Measurements from ENCODE around the gene CAMK1. TPM values are rescaled to one million over a fixed set of nuclear protein-coding genes. Genes with fewer than 3 reads are reported as not detected.

CAMK1 gene
- total and polyA plus RNA-seq, 9 of the 15 experiments (the other 6 are each of a cell fraction or from before 2014, with no cell fraction given): 0.23 to 10.7 (median 6.0) TPM

- no peak for TF ChIP-seq E2F8 (IDR thresholded peaks at IDR 0.05; ENCODE audit: low read depth, partially characterized antibody)
- TF ChIP-seq RBM22 (IDR thresholded peaks at IDR 0.05; ENCODE audit: low read depth, low read length, poor library complexity, severe bottlenecking): no peak
- 0 out of 2 replicates have a peak, but pooled peaks have one; percentile 28 for TF ChIP-seq RB1 (IDR thresholded peaks at IDR 0.05; ENCODE audit: low read depth)
- TF ChIP-seq, protein P1, sequence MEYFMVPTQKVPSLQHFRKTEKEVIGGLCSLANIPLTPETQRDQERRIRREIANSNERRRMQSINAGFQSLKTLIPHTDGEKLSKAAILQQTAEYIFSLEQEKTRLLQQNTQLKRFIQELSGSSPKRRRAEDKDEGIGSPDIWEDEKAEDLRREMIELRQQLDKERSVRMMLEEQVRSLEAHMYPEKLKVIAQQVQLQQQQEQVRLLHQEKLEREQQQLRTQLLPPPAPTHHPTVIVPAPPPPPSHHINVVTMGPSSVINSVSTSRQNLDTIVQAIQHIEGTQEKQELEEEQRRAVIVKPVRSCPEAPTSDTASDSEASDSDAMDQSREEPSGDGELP (CRISPR knock-in tag; IDR thresholded peaks at IDR 0.05; ENCODE audit: borderline replicate concordance): peak; percentile 89
- TF ChIP-seq, protein P2, sequence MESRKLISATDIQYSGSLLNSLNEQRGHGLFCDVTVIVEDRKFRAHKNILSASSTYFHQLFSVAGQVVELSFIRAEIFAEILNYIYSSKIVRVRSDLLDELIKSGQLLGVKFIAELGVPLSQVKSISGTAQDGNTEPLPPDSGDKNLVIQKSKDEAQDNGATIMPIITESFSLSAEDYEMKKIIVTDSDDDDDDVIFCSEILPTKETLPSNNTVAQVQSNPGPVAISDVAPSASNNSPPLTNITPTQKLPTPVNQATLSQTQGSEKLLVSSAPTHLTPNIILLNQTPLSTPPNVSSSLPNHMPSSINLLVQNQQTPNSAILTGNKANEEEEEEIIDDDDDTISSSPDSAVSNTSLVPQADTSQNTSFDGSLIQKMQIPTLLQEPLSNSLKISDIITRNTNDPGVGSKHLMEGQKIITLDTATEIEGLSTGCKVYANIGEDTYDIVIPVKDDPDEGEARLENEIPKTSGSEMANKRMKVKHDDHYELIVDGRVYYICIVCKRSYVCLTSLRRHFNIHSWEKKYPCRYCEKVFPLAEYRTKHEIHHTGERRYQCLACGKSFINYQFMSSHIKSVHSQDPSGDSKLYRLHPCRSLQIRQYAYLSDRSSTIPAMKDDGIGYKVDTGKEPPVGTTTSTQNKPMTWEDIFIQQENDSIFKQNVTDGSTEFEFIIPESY (CRISPR knock-in tag; IDR thresholded peaks at IDR 0.05): 0 out of 2 replicates have a peak, but pooled peaks have one; percentile 41
- no peak for TF ChIP-seq LEF1 (IDR thresholded peaks at IDR 0.05)
- no peak for TF ChIP-seq PPARD (CRISPR knock-in tag; IDR thresholded peaks at IDR 0.05)
- peak; percentile 23 to 35; a peak in 1 of 4 replicates for TF ChIP-seq NRF1 (conservative IDR thresholded peaks at IDR 0.05 in 1 of 2, IDR thresholded peaks at IDR 0.05 in 1 of 2)
- no peak for TF ChIP-seq FOS (IDR thresholded peaks at IDR 0.05; ENCODE audit: extremely low read depth, insufficient read length)
- TF ChIP-seq ZKSCAN1 (IDR thresholded peaks at IDR 0.05; ENCODE audit: low read depth, low read length): no peak
- TF ChIP-seq CREM (IDR thresholded peaks at IDR 0.05; ENCODE audit: low read depth): peak; percentile 86
- TF ChIP-seq BRCA1 (IDR thresholded peaks at IDR 0.05): no peak
- TF ChIP-seq BRCA1 (CRISPR knock-in tag; IDR thresholded peaks at IDR 0.05): no peak
- peak; percentile 64 for TF ChIP-seq GABPB1 (CRISPR knock-in tag; IDR thresholded peaks at IDR 0.05)
- no peak for TF ChIP-seq ZNF398 (CRISPR knock-in tag; IDR thresholded peaks at IDR 0.05)
- no peak for TF ChIP-seq PTBP1 (IDR thresholded peaks at IDR 0.05; ENCODE audit: low read depth, low read length)
- TF ChIP-seq FOXK1 (CRISPR knock-in tag; IDR thresholded peaks at IDR 0.05; ENCODE audit: borderline replicate concordance): peak; percentile 44; the same call in 1 of the 2 replicates
- peak; percentile 26; the same call in 1 of the 2 replicates for TF ChIP-seq NFIC (IDR thresholded peaks at IDR 0.05)
- peak in 1 of 2 experiments; percentile 59; a peak in 1 of 4 replicates for TF ChIP-seq SIN3A (IDR thresholded peaks at IDR 0.05; ENCODE audit: borderline replicate concordance in 2 of 2, control insufficient read depth in 1 of 2, low read depth in 2 of 2, low read length in 2 of 2)
- no peak for TF ChIP-seq POLR2B (IDR thresholded peaks at IDR 0.05; ENCODE audit: low read depth, partially characterized antibody)
- TF ChIP-seq BACH1 (tag; IDR thresholded peaks at IDR 0.05): no peak
These were observed 42.6 kb downstream of the CAMK1 start (continued) for GRCh38 chr3:9727041-9727595.
